Tibial nerve (tissue), 4 donors: ENCODE data around the gene RPTOR. TPM values are rescaled to one million over a fixed set of nuclear protein-coding genes. Genes with fewer than 3 reads are reported as not detected.

ENCODE experiments used
- DNase-seq, 2 donors: peaks; one replicate each; pipeline ENCODE4 v3.0.0-alpha.2; 2019; ENCODE audit warnings: low spot score in 2 of 2
- H3K27ac ChIP-seq, 4 donors: fragments of 200-600 bp; sonication (generic) in 3 of 4; one replicate each; pipeline ENCODE4 v1.5.1; 2017 to 2019; ENCODE audit warnings: mild to moderate bottlenecking in 1 of 4
- H3K27me3 ChIP-seq, 2 donors: fragments of 200-600 bp; sonication (generic) in 1 of 2; one replicate each; pipeline versions ENCODE4 v1.5.1 to v1.6.0; 2017 to 2019
- H3K36me3 ChIP-seq, 3 donors: fragments of 200-600 bp; sonication (generic); one replicate each; pipeline ENCODE4 v1.5.1; 2018 to 2019
- H3K4me1 ChIP-seq, 4 donors: fragments of 200-600 bp; sonication (generic) in 3 of 4; one replicate each; pipeline ENCODE4 v1.5.1; 2017 to 2019
- H3K4me3 ChIP-seq, 4 donors: fragments of 200-600 bp; sonication (generic) in 3 of 4; one replicate each; pipeline ENCODE4 v1.5.1; 2017 to 2019; ENCODE audit warnings: mild to moderate bottlenecking in 1 of 4, moderate library complexity in 1 of 4
- H3K9me3 ChIP-seq, 4 donors: fragments of 200-600 bp; sonication (generic) in 3 of 4; one replicate each; pipeline ENCODE4 v1.5.1; 2017 to 2019
- CTCF ChIP-seq, 5 experiments: fragments of 200-600 bp in 3 of 5; fragments of 450-650 bp in 2 of 5; sonication (generic) in 3 of 5; IDR thresholded peaks; one replicate each; pipeline ENCODE4 v1.5.1; 2016 to 2019; ENCODE audit warnings: antibody characterized with exemption in 5 of 5, mild to moderate bottlenecking in 3 of 5, moderate library complexity in 2 of 5
- EP300 ChIP-seq, 2 donors: sonication (generic); formaldehyde crosslinking; IDR thresholded peaks; one replicate each; pipeline ENCODE4 v1.6.1; 2017; ENCODE audit warnings: antibody characterized with exemption in 2 of 2, mild to moderate bottlenecking in 1 of 2
- POLR2A ChIP-seq, 2 donors: fragments of 450-650 bp; IDR thresholded peaks; one replicate each; pipeline ENCODE4 v1.6.1; 2017; ENCODE audit warnings: antibody characterized with exemption in 2 of 2, mild to moderate bottlenecking in 2 of 2, moderate library complexity in 2 of 2
- WGBS, 2 donors: methylation state at CpG; one replicate each; pipeline ENCODE4 v1.1.5; 2018; 5-methylcytosine and 5-hydroxymethylcytosine counted together
- total RNA-seq, 4 donors: library from RNA; depleted of rRNA; stranded (reverse); fragments of >200 nt; gene quantifications; one replicate each; pipeline ENCODE4 v1.1.0, GENCODE V29; 2016

The RPTOR gene
- total RNA-seq, 4 donors from 2014 or later = 34.7 to 56.4 (median 40.1) TPM

GRCh38 chr17:80836658-80836965 lies 292.0 kb downstream of the RPTOR start:
- TF ChIP-seq EP300 (IDR thresholded peaks at IDR 0.05) = no peak
- no peak for TF ChIP-seq CTCF (IDR thresholded peaks at IDR 0.05)
- TF ChIP-seq POLR2A (IDR thresholded peaks at IDR 0.05) = no peak
- DNase-seq = no peak
- no peaks in the 10 kb centered on the region for H3K9me3 ChIP-seq
- WGBS, 2 donors = 91 to 93% methylated on average over 7 of the region's 7 CpGs
- H3K36me3 ChIP-seq = peaks cover 0 to 31% (median 0%) of the 10 kb centered on the region in 3 donors
- peaks cover 0 to 19% (median 4%) of the 10 kb centered on the region in 4 donors for H3K4me1 ChIP-seq
- H3K27me3 ChIP-seq = no peaks in the 10 kb centered on the region
- H3K27ac ChIP-seq = no peak overlapping the region
- H3K4me3 ChIP-seq = no peak overlapping the region

- TF ChIP-seq EP300 (IDR thresholded peaks at IDR 0.05) (no peak), POLR2A (IDR thresholded peaks at IDR 0.05) (no peak), CTCF (IDR thresholded peaks at IDR 0.05) (no peak)
- WGBS, 2 donors = 88 to 92% methylated on average over 16 of the region's 16 CpGs
- Histone ChIP-seq H3K27ac (no peak overlapping the region), H3K9me3 (no peaks in the 10 kb centered on the region), H3K36me3 (peaks cover 0 to 31% (median 0%) of the 10 kb centered on the region in 3 donors), H3K4me3 (no peak overlapping the region), H3K27me3 (no peaks in the 10 kb centered on the region), H3K4me1 (peaks cover 0 to 18% (median 4%) of the 10 kb centered on the region in 4 donors)
- no peak for DNase-seq
Measured at GRCh38 chr17:80836971-80837481, 292.4 kb downstream of the RPTOR start.

GRCh38 chr17:80837711-80838110 lies 293.1 kb downstream of the RPTOR start:
- Histone ChIP-seq H3K27me3 (no peaks in the 10 kb centered on the region), H3K27ac (no peak overlapping the region), H3K9me3 (no peaks in the 10 kb centered on the region), H3K36me3 (peaks cover 0 to 31% (median 0%) of the 10 kb centered on the region in 3 donors), H3K4me1 (peaks cover 0 to 11% (median under 1%) of the 10 kb centered on the region in 4 donors), H3K4me3 (no peak overlapping the region)
- WGBS, 2 donors = 91 to 92% methylated on average over 18 of the region's 18 CpGs
- no peak for TF ChIP-seq CTCF (IDR thresholded peaks at IDR 0.05)
- no peak for TF ChIP-seq POLR2A (IDR thresholded peaks at IDR 0.05)
- no peak for TF ChIP-seq EP300 (IDR thresholded peaks at IDR 0.05)
- no peak for DNase-seq

- no peak for DNase-seq
- no peaks in the 10 kb centered on the region for H3K27me3 ChIP-seq
- no peaks in the 10 kb centered on the region for H3K9me3 ChIP-seq
- TF ChIP-seq EP300 (IDR thresholded peaks at IDR 0.05) (no peak), CTCF (IDR thresholded peaks at IDR 0.05) (no peak), POLR2A (IDR thresholded peaks at IDR 0.05) (no peak)
- WGBS, 2 donors = 88% methylated on average over 28 to 30 of the region's 30 CpGs
- peaks cover 0 to 6% (median 0%) of the 10 kb centered on the region in 4 donors for H3K4me1 ChIP-seq
- no peak overlapping the region for H3K27ac ChIP-seq
- no peak overlapping the region for H3K4me3 ChIP-seq
- H3K36me3 ChIP-seq = peaks cover 0 to 31% (median 0%) of the 10 kb centered on the region in 3 donors
Measured at GRCh38 chr17:80838311-80839025, 293.8 kb downstream of the RPTOR start.

GRCh38 chr17:80839026-80839345 lies 294.3 kb downstream of the RPTOR start:
- Histone ChIP-seq H3K4me1 (peaks cover 0 to under 1% (median 0%) of the 10 kb centered on the region in 4 donors), H3K27me3 (no peaks in the 10 kb centered on the region), H3K27ac (no peak overlapping the region), H3K4me3 (no peak overlapping the region), H3K9me3 (no peaks in the 10 kb centered on the region), H3K36me3 (peaks cover 0 to 36% (median 0%) of the 10 kb centered on the region in 3 donors)
- 72 to 93% methylated on average over 11 of the region's 11 CpGs for WGBS, 2 donors
- no peak for DNase-seq
- TF ChIP-seq EP300 (IDR thresholded peaks at IDR 0.05) (no peak), CTCF (IDR thresholded peaks at IDR 0.05) (no peak), POLR2A (IDR thresholded peaks at IDR 0.05) (no peak)
